ENCODE results near the gene THRSP.

DNA sequence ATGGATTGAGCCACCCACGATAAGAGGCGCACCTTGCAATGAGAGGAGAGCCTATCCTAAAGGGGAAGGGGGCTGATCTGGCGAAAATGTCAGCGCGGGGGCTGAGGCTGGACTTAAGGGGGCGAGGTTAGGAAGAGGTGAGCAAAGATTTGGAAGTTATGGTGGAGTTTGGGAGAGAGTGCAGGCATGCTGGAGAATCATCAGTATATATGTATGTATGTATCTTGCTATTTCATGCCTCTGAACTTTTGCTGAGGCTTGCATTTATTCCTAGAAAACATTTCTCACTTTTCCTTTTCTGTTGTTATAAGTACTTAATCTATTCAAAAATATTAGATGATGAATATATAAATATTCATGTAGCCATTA, 17.2 kb upstream of the THRSP start:
- TF ChIP-seq, protein P1, sequence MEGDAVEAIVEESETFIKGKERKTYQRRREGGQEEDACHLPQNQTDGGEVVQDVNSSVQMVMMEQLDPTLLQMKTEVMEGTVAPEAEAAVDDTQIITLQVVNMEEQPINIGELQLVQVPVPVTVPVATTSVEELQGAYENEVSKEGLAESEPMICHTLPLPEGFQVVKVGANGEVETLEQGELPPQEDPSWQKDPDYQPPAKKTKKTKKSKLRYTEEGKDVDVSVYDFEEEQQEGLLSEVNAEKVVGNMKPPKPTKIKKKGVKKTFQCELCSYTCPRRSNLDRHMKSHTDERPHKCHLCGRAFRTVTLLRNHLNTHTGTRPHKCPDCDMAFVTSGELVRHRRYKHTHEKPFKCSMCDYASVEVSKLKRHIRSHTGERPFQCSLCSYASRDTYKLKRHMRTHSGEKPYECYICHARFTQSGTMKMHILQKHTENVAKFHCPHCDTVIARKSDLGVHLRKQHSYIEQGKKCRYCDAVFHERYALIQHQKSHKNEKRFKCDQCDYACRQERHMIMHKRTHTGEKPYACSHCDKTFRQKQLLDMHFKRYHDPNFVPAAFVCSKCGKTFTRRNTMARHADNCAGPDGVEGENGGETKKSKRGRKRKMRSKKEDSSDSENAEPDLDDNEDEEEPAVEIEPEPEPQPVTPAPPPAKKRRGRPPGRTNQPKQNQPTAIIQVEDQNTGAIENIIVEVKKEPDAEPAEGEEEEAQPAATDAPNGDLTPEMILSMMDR (IDR thresholded peaks at IDR 0.05) = no peak
- TF ChIP-seq POLR2A (IDR thresholded peaks at IDR 0.05) = no peak

All from right lobe of liver (tissue), 4 donors.